ENCODE results near the gene QTRT2.
A peak's percentile ranks its signal among the peaks of the same experiment; 100 is the strongest.

The QTRT2 gene

DNA sequence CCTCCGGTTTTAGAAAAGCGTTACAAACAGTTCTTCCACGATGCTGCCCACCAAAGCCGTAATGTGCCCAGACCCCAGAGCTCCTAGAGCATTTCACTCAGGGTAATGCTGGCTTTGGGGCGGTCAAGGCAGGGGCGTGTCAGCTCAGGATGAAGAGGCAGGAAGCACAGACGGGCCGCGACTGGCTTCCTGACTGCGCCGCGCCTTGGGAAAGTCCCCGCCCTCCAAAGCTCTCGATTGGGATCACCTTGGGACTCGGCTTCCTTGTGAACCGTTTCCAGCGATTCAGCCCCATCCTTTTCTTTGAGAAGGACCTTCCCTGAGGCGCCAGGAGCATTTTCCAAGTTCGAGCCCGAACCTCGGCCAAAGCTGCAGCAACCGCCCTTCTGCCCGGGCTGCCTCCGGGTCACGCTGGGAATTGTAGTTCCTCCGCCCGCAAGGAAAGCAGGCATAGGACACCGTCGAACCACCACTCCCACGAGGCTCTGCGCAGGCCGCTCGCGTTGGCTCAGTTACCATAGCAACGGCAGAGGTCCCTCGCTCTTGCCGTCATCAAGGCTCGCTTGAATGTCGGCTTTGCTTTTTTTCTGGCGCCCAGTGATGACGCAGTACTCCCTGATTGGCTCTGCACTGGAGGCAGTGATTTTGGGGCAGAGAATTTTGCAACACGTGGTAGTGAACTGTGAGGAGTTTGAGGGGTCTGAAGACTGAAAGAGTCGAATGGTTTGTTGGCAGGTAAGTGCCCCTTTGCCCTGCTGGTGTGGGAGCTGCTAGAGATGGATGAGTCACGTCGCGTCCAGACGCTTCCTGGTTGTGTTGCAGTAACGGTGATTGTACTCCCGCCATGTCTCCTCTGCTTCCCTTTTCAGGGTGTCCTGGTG is at the start of gene QTRT2, which contains the start of gene CCDC191:
Gene QTRT2, plus strand, starts transcription at position 608 of the 881 bp plus-strand sequence. CDS start 8,521 bp downstream, outside the sequence.
Gene CCDC191, minus strand, starts transcription at position 397 of the 881 bp plus-strand sequence. Its CDS starts 60 bp downstream, at position 337.
- Histone ChIP-seq H3K4me3 (peak within 1 kb of the TSS; percentile 71 to 82), H3K27me3 (no peaks in the 10 kb centered on the region), H3K9me3 (no peaks in the 10 kb centered on the region), H3K4me1 (peaks cover 0 to 20% (median 12%) of the 10 kb centered on the region in 4 donors), H3K36me3 (no peaks in the 10 kb centered on the region), H3K27ac (peak within 1 kb of the TSS; percentile 75 to 78)
- peak; percentile 99 for DNase-seq
- intact Hi-C loops (cut with DNase I; ENCODE audit: low total_unique reads) = loop anchor here (5.0 kb wide), 2 partner anchors 109 to 309 kb away; partner anchors contain the start of genes ATP6V1A, NAA50 and ZDHHC23
- TF ChIP-seq, protein P1, sequence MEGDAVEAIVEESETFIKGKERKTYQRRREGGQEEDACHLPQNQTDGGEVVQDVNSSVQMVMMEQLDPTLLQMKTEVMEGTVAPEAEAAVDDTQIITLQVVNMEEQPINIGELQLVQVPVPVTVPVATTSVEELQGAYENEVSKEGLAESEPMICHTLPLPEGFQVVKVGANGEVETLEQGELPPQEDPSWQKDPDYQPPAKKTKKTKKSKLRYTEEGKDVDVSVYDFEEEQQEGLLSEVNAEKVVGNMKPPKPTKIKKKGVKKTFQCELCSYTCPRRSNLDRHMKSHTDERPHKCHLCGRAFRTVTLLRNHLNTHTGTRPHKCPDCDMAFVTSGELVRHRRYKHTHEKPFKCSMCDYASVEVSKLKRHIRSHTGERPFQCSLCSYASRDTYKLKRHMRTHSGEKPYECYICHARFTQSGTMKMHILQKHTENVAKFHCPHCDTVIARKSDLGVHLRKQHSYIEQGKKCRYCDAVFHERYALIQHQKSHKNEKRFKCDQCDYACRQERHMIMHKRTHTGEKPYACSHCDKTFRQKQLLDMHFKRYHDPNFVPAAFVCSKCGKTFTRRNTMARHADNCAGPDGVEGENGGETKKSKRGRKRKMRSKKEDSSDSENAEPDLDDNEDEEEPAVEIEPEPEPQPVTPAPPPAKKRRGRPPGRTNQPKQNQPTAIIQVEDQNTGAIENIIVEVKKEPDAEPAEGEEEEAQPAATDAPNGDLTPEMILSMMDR (IDR thresholded peaks at IDR 0.05) = no peak

DNA sequence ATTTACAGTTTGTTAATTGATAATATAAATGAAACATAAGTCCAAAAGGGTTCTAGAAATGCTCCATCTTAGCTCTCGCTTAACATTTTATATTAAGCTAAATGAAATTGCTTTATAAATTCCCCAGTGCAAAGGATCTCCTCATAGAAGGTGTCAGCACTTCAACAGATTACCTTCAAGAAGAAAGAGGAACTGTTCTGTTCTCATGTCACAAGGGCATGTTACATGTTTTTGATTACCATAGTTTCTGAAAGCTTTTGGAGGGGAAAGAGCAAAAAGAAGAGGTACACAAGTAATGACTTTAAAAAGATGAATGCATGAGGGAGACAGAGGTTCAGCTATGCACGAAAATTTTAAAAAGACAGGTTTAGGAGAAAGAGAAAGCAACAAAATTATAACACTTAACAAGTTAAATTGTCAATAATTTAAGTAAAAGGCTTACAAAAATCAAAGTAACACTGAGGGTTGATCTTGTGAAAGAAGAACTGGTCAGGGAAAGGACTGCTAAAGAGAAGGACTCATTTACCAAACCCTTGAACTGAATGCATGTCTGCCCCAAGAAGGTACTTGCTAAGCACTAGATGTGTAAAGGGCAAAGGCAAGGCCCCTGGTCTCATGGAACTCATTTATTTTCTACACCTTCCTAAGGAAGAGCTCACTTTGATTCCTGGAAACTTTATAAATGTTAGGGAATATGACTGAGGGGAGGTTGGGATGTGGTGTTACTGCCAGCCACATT is 45.3 kb upstream of the QTRT2 start:
- intact Hi-C loops (cut with DNase I; ENCODE audit: low total_unique reads) = no loop called here
- Histone ChIP-seq H3K27ac (no peak overlapping the region), H3K36me3 (peaks cover under 1 to 20% (median 3%) of the 10 kb centered on the region in 3 donors), H3K27me3 (no peaks in the 10 kb centered on the region), H3K9me3 (no peaks in the 10 kb centered on the region), H3K4me1 (no peaks in the 10 kb centered on the region), H3K4me3 (no peak overlapping the region)
- no peak for DNase-seq
- TF ChIP-seq, protein P1 (IDR thresholded peaks at IDR 0.05) = no peak

GRCh38 chr3:114014211-114014610 is 42.3 kb upstream of the QTRT2 start:
- no peak overlapping the region for H3K4me3 ChIP-seq
- DNase-seq = no peak
- H3K4me1 ChIP-seq = no peaks in the 10 kb centered on the region
- intact Hi-C loops (cut with DNase I; ENCODE audit: low total_unique reads) = no loop called here
- H3K27me3 ChIP-seq = no peaks in the 10 kb centered on the region
- TF ChIP-seq, protein P1 (IDR thresholded peaks at IDR 0.05) = no peak
- peaks cover 0 to 18% (median 0%) of the 10 kb centered on the region in 3 donors for H3K36me3 ChIP-seq
- H3K9me3 ChIP-seq = no peaks in the 10 kb centered on the region
- no peak overlapping the region for H3K27ac ChIP-seq

DNA sequence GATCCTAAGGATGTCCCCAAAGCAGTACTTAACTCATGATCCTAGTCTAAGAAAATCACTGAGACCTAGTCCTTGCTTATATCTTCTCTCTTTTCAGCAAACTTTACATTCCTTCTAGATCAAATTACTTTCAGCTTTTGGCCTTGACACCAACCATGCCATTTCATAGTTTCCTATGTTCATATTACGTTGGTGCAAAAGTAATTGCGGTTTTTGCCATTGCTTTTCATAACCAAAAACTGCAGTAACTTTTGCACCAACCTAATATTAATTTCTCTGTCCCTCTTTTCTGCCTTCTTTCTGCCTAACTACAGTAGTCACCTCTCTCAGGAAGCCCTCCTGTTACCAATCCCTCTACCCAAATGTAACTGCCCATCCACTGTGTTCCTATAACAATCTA is 37.1 kb upstream of the QTRT2 start:
- no peaks in the 10 kb centered on the region for H3K4me1 ChIP-seq
- H3K27ac ChIP-seq = no peak overlapping the region
- DNase-seq = no peak
- TF ChIP-seq, protein P1 (IDR thresholded peaks at IDR 0.05) = no peak
- intact Hi-C loops (cut with DNase I; ENCODE audit: low total_unique reads) = no loop called here
- H3K27me3 ChIP-seq = no peaks in the 10 kb centered on the region
- H3K9me3 ChIP-seq = no peaks in the 10 kb centered on the region
- H3K4me3 ChIP-seq = no peak overlapping the region
- no peaks in the 10 kb centered on the region for H3K36me3 ChIP-seq

DNA sequence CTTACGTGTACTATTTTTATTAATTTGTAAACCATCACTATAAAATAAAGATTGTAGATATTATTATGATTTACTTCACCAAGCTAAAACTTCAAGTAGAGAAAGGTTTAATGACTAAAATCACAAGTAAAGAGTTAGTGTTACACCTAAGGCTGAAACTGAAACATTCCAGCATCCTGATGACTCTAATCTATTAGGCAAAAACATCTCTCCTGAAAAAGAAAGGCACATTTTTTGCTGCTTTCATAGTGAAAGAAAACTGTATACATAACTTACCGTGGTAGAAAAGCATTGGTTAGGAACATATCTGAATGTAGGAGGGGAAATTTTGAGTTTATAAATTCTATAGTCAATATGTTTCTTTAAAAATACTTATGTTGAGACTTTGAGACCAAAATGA is 35.6 kb upstream of the QTRT2 start:
- intact Hi-C loops (cut with DNase I; ENCODE audit: low total_unique reads) = no loop called here
- TF ChIP-seq, protein P1 (IDR thresholded peaks at IDR 0.05) = no peak
- no peak overlapping the region for H3K27ac ChIP-seq
- H3K4me3 ChIP-seq = no peak overlapping the region
- no peaks in the 10 kb centered on the region for H3K27me3 ChIP-seq
- no peaks in the 10 kb centered on the region for H3K9me3 ChIP-seq
- no peaks in the 10 kb centered on the region for H3K36me3 ChIP-seq
- no peaks in the 10 kb centered on the region for H3K4me1 ChIP-seq
- no peak for DNase-seq

All from tibial artery (tissue), 4 donors.